Activated naive CD4-positive, alpha-beta T cell treated with Interleukin-2 at 50 U/mL for 16 hours (primary cell): ENCODE measurements around the gene HIVEP3.
"Not testable (repeated sequence)": the region's sequence is repeated elsewhere in the genome, so short reads cannot be mapped to it uniquely, and the experiment has no call there.

Experiments
- DNase-seq: peaks from one replicate; pipeline ENCODE4 v3.0.0-alpha.2; 2020

The HIVEP3 gene

DNA sequence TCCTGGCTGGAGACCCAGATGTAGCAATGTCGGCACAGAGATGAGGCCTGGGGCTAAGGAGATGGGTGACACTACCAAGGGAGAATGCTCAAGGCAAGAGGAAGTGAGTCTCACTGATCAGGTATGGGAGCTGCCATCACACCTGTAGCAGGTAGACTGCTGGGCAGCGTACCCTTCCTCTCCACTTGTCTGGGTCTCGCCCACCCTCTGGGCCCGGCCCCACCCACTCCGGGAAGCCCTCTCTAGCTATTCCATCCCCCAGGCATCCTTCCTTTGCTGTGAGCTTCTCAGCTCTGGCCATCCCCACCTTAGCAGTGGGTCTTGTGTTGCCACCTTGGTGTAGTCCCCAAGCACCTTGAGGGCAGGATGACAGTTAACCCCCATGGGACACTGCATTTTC lies 346.5 kb downstream of the HIVEP3 start:
- no peak for DNase-seq

DNA sequence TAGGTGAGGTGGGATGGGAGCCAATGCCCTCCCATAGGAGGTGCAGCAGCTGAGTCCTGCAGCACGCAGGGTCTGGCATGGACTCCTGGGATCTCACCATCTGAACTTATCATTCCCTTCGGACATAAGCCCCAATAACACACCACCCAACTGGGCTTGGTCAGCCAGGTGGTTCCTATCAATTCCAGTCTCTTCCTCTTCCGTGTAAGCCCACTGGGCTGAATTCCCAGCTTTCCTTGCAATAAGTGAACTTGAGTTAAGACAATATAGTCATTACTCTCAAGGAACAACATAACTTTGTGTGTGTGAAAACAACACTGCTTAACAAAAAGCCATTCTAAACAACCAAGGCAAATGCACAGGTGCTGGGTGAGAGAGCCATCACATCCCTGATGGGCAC lies 347.7 kb downstream of the HIVEP3 start:
- DNase-seq, result no peak

DNA sequence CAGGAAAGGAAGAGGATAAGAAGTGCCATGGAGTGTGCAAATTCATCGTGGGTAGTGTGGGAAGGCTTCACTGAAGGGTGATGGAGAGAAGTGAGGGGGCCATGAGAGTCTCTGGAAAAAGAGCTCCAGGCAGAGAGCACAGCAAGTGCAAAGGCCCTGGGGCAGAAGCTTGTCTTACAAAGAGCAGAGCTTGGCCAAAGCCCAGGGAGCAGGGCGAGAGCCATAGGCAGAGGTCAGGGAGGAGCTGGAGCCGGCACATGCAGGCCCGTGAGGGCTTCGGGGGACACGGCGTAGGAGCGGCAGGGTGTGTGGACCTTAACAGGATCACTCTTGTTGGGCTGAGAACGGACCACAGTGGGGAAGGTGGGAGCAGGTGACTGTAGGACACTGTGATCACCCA lies 350.5 kb downstream of the HIVEP3 start:
- DNase-seq, result peak; percentile 1

DNA sequence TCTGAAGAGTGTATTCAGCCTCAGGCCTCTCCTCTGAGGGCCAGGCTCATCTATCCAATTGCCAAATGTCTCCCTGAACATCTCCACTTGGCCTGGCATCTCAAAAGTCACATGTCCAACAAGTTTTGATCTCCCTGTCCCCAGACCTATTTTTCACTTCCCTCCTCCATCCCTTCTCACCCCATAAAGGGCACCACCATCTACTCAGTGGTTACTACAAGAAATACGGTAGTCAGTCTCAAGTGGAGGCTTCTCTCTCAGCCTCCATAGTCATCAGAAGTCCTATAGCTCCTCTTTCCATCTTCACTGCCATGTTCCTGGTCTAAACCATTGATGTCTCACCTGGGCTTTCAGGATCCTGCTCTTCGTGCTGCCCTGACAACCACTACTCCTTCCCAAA lies 351.8 kb downstream of the HIVEP3 start:
- DNase-seq, result no peak

DNA sequence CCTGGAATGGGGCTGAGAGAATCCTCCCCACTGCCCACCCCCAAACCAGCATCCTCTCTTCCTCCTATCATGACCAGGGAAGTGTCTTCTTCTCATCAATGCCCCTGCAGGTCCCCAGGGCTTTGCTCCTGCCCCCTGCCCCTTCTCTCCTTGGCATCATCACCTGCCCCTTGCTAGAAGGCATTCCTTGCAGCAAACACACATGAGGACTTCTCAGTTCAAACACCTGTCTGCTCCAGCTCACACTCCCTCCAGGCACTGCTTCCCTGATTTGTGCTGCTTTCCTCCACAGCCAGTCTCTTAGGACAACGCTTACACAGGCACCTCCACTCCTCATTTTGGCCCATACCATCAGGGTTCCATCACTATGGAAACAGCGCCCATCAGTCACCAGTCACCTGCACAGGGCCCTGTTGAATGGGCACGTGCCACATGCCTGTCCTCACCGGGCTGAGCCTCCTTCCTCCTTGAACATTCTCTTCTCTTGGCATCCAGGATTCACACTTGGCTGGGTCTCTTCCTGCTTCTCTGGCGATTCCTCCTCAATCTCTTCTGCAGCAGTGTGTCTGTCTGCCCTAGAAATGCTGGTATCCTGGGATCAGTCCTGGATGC lies 352.3 kb downstream of the HIVEP3 start:
- DNase-seq, result no peak

DNA sequence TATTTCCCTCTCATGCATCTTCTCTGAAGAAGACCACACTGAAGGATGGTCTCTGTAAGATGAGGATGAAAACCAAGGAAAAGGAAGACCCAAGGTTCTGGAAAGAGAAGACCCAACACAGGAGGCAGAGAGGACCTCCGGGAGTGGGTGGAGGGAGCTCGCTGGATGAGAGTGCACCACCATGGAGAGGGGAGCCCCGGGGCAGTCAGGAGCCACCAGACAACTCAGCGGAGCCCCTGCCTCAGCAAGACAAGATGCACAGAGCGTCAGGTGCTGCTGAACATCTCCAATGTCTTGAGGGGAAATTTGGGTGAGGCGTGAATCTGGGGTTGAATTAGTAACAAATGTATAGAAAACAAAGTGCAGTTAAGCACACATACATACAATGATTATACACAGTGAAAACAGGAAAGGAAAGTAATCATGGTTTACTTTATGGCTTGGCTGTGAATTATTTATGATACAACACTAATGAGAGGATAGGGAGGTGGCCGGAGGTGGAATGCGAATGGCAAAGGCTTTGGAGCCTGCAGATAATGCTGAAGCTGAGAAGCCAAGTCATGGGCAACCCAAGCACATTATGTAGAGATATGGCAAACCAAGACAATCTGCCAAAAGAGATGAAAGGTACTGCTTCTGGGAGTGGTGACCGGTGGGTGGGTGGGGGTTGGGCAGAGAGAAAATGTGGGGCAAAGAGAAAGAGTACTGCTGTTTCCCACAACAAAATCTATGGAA lies 353.8 kb downstream of the HIVEP3 start:
- no peak for DNase-seq

DNA sequence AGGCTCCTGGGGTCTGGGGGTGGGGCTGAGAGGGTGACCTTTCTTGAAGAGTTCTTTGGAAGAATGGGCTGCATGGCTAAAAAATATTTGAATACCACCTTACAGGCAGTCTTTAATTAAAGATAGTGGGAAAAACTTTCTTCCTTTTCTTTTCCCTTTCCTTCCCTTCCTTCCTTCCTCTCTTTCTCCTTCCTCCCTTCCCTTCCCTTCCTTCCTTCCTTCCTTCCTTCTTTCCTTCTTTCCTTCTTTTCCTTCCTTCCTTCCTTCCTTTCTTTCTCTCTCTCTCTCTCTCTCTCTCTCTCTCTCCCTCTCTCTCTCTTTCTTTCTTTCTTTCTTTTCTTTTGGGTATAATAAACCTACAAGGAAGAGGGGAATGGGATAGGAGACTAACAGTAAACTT lies 356.4 kb downstream of the HIVEP3 start:
- no peak for DNase-seq

DNA sequence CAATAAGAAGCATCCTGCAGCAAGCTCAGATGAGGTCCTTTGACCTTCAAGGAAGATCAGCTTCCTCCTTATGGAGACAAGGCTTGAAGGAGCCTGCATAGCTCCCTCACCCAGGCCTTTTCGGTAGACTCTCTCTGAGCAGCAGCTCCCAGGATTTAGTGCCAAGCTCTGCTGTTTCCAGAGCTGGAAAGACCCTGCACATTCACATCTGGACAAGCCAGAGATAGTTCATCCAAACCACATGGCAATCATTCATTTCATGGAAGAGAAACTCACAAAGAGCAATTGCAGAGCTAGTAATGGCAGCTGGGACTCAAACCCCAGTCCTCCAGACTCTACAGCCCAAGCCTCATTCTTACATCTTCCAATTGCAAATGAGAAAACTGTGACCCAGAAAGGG lies 357.8 kb downstream of the HIVEP3 start:
- DNase-seq, result no peak

DNA sequence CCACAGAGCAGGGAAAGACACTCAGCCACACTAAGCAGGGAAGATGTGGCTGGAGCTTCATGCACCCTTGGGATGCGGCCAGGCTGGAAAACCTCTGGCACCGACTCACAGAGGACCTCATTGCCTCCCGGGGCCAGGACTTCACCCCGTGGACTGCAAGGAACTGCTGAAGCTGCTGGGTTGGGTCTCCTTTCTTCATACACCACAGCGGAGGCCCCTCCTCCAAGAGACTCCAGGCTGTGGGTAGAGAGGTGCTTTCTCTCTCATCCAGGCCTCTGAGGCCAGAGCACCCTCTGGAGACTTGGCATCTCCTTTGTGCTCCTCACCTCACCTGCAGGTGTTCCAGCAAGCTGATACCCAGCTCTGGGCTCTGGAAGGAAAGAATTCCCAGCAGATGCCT lies 358.2 kb downstream of the HIVEP3 start:
- DNase-seq, result no peak

DNA sequence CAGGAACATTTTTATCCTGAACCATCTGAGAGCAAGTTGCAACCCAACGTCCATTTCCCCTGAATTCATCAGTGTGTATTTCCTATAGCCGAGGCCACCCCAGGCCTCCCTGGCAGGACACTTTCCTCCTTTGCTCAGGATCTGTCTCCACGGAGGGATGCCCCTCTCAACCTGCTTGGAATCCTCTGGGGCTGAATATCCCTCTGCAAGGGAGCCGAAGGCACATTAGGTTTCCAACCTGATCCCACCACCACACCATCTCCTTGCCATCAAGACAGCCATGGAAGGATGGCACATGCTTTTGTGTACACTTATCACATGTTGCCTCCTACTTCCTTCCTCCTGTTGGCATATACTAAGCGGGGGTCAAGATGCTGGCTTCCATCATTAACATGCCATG lies 359.4 kb downstream of the HIVEP3 start:
- no peak for DNase-seq

DNA sequence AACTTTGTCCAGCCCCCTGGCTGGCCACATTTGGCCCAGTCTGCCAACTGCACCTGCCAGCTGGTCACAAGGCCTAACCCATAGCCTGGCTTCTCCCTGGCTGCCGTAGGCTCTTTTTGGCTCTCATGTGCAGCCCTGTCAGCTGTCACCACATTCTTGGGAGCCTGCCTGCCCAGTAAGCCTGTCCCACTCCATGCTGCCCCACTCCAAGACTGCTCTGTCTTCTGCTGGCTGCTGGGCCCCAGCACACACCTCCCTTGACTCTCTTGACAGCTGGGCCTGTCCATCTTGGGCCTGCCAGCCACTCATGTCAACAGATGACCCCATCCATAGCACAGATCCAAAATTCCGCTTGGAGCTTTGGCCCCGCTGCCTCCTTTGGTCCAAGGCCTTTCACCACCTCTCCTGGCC lies 360.0 kb downstream of the HIVEP3 start:
- no peak for DNase-seq

DNA sequence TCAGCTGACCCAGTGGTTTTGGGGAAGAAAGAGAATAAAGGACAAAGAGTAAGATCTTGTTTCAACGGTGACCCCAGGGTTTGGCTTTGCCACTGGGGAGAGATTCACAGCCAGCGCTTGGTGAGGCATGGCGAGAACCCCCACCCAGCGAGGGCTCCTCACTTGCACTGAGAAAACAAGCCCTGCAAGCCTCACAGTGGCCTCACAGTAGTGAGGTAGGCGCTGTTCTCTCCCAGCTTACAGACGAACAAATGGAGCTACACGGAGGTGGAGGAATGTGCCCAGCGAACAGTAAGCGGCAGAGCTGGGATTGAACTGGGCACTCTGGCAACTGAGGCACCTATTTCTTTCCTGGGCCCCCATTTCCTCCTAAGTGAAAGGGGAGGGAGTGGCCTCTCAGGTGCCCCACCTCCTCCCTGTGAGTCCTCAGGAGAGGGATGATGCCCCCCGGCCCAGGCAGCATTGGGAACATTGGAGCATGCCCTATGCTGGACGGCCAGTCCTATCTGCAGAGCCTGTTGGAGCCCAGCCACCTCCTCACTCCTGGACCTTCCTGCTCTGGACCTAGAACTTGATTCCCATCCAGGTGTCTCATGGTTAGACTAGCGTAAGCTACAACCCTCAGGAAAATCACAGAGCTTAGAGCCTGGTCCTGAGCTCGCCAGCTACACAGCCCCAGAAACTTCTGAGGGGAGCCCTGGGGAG lies 360.8 kb downstream of the HIVEP3 start:
- DNase-seq, result no peak

DNA sequence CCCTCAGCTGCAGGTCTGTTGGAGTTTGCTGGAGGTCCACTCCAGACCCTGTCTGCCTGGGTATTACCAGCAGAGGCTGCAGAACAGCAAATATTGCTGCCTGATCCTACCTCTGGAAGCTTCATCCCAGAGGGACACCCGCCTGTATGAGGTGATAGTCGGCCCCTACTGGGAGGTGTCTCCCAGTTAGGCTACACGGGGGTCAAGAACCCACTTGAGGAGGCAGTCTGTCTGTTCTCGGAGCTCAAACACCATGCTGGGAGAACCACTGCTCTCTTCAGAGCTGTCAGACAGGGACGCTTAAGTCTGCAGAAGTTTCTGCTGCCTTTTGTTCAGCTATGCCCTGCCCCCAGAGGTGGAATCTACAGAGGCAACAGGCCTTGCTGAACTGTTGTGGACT lies 364.0 kb downstream of the HIVEP3 start:
- DNase-seq, result not testable (repeated sequence)

DNA sequence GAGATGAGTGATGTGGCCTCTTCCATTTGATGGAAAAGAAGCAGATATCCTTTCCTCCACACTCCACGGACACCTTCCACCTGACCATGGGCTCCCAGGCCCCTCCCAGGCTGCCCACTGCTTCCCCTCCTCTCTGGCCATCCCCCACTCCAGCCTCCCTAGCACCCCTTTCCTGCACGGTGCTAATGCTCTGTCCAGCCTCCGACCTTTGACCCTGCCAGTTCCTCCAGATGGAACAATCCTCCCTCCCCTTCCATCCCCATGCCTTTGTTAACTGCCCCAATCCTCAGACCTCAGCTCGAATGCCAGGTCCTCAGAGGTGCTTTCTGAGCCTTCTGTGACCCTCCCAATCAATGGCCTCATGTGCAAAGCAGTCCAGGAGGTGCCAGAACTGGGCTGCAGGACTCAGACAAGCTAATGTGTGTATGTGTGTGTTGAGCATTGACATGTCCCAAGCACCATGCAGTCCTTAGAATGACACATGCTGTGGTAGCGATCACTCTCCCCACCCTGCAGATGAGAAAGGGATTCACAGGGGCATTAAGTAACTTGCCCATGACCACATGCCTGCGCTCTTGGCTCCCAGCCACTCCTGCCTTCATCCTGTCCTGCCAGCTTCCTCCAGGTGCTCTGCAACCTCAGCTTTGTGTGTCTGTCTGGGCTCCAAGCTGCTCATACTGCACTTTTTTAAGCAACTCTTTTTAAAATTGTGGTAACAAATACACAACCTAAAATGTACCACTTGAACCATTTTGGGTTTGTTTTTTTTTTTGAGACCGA lies 370.8 kb downstream of the HIVEP3 start:
- peak; percentile 2 for DNase-seq

DNA sequence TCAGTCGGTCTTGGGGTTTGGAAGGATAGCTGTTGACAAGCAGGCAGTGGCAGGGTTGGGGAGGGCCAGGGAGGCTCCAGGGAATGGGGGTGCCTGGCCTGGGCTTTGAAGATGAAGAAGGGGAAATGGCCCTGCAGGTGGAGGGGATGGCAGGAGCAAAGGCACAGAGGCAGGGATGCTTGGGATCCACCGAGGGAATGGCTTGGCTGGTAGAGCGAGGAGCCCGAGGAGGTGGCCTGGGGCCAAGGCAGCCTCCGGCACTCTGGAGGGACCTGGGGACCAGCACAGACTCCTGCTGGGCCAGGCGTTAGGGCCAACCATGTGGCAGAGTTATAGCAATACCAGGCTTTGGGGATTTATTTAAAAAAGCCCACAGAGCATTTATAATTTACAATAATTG lies 371.4 kb downstream of the HIVEP3 start:
- DNase-seq, result no peak

DNA sequence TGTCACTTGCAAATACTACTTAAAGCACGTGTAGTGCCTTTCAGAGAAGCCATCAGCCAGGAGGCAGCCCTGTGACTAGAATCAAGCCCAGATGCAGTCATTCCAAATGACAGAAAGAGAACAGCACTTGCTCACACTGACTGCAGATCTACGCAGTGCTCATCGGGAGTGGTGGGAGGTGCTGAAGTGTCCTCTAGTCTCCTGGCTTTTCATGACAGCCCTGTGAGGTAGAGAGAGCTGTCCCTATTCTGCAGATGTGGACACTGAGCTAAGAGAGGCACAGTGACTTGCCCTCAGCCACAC lies 371.9 kb downstream of the HIVEP3 start:
- no peak for DNase-seq

DNA sequence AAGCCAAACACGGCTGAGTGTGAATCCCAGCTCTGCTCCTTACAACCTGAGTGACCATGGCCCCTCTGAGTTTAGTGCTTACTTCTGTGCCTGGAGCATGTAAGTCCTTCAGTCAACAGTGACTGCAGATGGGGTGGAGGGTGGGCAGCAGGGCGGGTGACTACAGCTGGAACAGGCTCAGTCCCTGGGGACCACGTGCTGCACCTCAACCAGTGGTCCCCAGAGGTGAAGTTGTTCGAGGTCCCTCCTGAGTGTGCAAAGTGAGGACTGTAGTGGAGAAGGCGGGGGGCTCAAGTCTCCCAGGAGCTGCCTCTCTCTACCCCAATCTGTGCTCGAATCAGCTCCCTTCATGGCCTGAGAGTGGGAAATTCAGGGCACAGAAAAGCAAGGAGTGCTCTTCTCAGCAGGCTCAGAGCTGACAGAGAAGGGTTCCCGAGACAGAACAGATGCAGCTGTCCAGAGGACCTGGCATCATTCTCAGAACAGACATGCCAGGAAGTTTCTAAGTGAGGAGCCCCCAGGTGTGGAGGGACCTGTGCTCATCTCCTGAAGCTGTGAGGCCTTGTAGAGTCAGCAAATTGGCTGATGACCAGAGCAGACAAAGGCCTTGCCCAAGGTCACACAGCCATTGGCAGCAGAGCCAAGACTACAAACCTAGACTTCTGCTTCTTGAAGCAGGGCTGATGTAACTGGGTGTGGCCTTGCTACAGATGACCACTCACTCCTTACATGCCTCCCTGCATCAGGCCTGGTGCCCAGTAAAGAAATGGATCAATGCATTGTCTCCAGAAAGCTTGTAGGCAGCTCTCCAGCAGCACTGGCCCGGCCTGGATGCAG lies 372.5 kb downstream of the HIVEP3 start:
- peak; percentile 1 for DNase-seq

DNA sequence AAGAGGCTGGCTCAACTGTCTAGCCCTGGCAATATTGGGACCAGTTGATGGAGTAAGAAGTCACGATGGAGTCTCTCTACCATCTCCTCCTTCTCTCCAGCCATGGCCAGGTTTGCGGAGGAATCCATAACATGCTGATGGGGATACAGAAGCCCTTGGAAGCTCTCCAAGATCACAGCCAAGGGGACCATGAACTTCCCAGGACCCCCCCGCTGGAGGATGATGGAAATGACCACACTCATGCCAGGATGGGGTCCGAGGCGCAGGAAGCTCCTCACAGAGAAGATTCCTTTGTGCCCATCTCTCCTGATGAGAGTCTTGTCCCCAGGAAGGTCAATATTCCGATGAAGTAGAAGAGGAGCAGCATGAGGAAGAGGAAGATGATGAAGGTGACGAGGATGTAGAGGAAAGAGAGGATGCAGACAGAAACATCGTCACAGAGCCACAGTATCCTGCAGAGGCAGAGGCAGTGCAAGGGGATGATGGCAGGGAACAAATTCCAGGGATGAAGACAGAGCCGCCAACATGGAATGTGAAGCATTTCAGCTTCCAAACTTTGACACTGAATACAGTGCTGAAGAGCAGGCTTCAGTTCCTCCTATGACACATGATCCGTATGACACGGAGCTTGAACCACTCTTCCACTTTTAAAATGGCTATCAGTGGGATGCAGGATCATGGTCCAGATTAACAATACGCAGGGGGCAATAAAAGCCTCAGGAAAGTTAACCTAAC lies 376.4 kb downstream of the HIVEP3 start:
- no peak for DNase-seq

DNA sequence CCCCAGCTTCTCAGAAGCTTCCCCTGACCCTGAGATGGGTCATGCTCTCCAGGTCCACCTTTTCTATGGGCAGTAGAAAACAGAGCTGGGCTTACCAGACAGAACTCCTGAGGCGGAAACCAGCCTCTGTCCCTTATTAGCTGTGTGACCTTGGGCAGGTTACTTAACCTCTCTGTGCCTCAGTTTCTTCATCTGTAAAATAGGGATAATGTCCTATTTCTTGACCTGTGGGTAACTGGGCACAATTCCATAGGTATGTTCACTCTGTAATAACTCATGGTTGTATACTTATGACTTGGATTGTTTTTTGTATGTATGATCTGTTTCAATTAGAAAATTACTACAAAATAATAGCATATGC lies 377.1 kb downstream of the HIVEP3 start:
- no peak for DNase-seq

DNA sequence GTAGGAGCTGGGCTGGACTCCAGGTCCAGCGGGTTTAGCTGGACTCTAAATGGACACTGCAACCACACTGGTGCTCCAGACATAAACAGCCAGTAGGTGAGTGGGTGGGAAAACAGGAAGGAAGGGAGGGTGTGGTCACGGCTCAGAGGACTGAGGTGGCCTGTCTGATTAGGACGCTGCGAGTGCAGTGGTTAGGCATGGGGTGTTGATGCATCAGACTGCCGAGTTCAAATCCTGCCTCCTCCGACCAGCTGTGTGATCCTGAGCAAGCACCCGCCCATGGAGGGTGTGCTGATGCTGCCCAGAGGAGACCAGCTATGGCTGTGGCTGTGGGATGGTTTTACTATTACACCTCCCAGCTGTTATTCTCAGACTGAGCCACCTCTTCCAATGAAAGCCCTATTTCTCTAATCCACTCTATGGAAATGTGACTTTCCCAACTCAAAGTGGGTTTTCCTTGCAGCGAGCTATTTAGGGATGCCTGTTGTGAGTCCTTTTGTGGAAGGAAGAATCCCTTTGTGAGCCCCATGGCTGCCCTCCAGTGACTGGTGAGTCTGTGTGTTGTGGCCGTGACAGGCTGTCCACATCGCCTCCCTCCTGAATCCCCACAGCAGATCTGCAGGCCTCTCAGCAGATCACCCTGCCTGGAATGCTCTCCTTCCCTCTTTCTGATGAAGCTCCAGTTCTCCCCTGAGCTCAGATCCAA lies 377.7 kb downstream of the HIVEP3 start:
- peak; percentile 2 for DNase-seq

DNA sequence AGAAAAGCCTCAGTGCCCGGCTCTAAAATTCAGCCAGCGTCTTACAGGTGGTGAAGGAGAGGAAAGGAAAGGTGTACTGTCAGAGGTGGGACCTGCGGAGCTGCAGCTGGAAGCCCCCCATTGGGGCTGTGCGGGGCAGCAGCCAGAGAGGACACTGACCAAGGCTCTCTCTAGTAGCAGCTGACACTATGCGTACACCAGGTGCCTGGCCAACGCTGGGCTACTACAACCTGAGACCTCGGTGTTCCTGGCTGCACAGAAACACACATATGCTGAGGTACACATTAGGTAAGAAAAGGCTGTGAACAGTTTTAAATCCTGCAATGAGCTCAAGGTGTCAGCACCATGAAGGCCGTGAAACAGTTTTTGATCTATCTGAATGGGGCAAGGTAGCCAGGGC lies 378.7 kb downstream of the HIVEP3 start:
- DNase-seq, result peak; percentile 1

DNA sequence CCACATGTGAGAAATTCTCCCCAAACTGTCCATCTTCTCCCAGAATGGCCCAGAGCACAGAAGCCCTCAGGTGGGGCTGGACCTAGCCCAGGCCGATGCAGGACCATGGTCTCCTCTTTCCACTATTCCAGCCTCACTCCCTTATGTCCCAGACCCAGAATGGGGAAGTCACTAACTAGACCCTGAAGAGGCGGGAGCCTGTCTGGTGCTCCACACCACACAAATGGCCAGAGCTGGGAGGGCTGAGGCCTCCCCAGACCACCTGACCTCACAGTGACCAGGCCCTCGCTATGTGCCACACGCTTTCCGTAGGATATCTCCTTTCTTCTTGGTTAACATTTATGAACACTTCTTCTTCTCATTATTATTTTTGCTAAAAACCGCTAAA lies 379.3 kb downstream of the HIVEP3 start:
- DNase-seq, result peak; percentile 1
